Endothelial cell of umbilical vein (primary cell): ENCODE results near the gene OR5J2. TPM values are rescaled to one million over a fixed set of nuclear protein-coding genes. Genes with fewer than 3 reads are reported as not detected.
"Not testable (repeated sequence)": the region's sequence is repeated elsewhere in the genome, so short reads cannot be mapped to it uniquely, and the experiment has no call there.

Source experiments
- BruUV-seq: library from RNA; stranded (reverse); fragments of 400-500 nt; replicated peaks from 2 replicates; lab custom pipeline; 2021; lab: Mats Ljungman, UMichigan
- CTCF ChIA-PET: fragments of 300-600, 350-600 bp; sonication (Branson Sonifier 250); formaldehyde crosslinking; loops from one replicate; lab custom pipeline; 2021; ENCODE audit warnings: antibody characterized with exemption, inconsistent platforms; lab: Charles Lee
- POLR2A ChIA-PET: fragments of 300-600, 350-600 bp; sonication (Branson Sonifier 250); formaldehyde crosslinking; loops from one replicate; lab custom pipeline; 2021; ENCODE audit warnings: antibody characterized with exemption, inconsistent platforms; lab: Charles Lee
- DNase-seq: peaks from one replicate; pipeline ENCODE4 v3.0.0-alpha.2; 2011; ENCODE audit warnings: low read depth, low spot score
- FAIRE-seq: peaks from 2 replicates; lab custom pipeline; 2011; peaks lifted over from hg19 to GRCh38; lab: Jason Lieb, UNC
- H2AFZ ChIP-seq: 2 replicates; pipeline ENCODE4 v1.6.0; 2012; ENCODE audit warnings: low read depth, low read length, control low read depth, inconsistent platforms
- H3K27ac ChIP-seq: 2 replicates; pipeline ENCODE4 v1.5.1; 2011; ENCODE audit warnings: low read depth, mild to moderate bottlenecking, control low read depth, low read length, moderate library complexity; ENCODE audit not compliant: insufficient read depth
- H3K27me3 ChIP-seq, 2 experiments: 2 replicates each; pipeline versions ENCODE4 v1.6.0 to v1.6.1; 2011; ENCODE audit warnings: low read length in 2 of 2, mixed read lengths in 1 of 2; ENCODE audit not compliant: control insufficient read depth in 2 of 2, insufficient read depth in 2 of 2
- H3K36me3 ChIP-seq, 2 experiments: 2 replicates in 1 of 2; 3 replicates in 1 of 2; pipeline ENCODE4 v1.5.1; 2011; ENCODE audit warnings: low read length in 2 of 2, mild to moderate bottlenecking in 1 of 2, moderate library complexity in 1 of 2; ENCODE audit not compliant: control insufficient read depth in 2 of 2, insufficient read depth in 2 of 2; ENCODE audit errors: extremely low read depth in 1 of 2
- H3K4me1 ChIP-seq: 3 replicates; pipeline ENCODE4 v1.5.1; 2011; ENCODE audit warnings: mild to moderate bottlenecking, low read length; ENCODE audit not compliant: control insufficient read depth, insufficient read depth; ENCODE audit errors: extremely low read depth
- H3K4me2 ChIP-seq: 2 replicates; pipeline ENCODE4 v1.6.1; 2011; ENCODE audit warnings: low read length, control low read depth, mixed read lengths; ENCODE audit not compliant: insufficient read depth
- H3K4me3 ChIP-seq, 3 experiments: fragments of 200-600 bp in 1 of 3; sonication (generic), shearing (Covaris generic) in 1 of 3; replicated peaks in 1 of 3; 2 replicates each; pipeline ENCODE4 v1.5.1; 2011 to 2016; ENCODE audit warnings: control low read depth in 3 of 3, low read length in 3 of 3, mild to moderate bottlenecking in 2 of 3, inconsistent platforms in 1 of 3, low read depth in 1 of 3, moderate library complexity in 1 of 3; ENCODE audit not compliant: insufficient read depth in 1 of 3
- H3K79me2 ChIP-seq: 2 replicates; pipeline ENCODE4 v1.6.0; 2012; ENCODE audit warnings: low read length, inconsistent platforms; ENCODE audit not compliant: control insufficient read depth, insufficient read depth
- H3K9ac ChIP-seq: replicated peaks from 2 replicates; pipeline ENCODE3; 2011; ENCODE audit warnings: low read length, control low read depth; ENCODE audit not compliant: insufficient read depth; ENCODE audit errors: extremely low read depth
- H3K9me1 ChIP-seq: replicated peaks from 3 replicates; pipeline ENCODE4 v1.6.0; 2011; ENCODE audit warnings: mild to moderate bottlenecking, low read length; ENCODE audit not compliant: control insufficient read depth, insufficient read depth; ENCODE audit errors: extremely low read depth
- H3K9me3 ChIP-seq: replicated peaks from 2 replicates; pipeline ENCODE4 v1.5.1; 2012; ENCODE audit warnings: low read length, inconsistent platforms; ENCODE audit not compliant: control insufficient read depth, insufficient read depth
- H4K20me1 ChIP-seq: replicated peaks from 2 replicates; pipeline ENCODE3; 2011; ENCODE audit warnings: mild to moderate bottlenecking, low read length; ENCODE audit not compliant: control insufficient read depth, insufficient read depth; ENCODE audit errors: extremely low read depth
- CTCF ChIP-seq, 2 donors: IDR thresholded peaks; 1 replicate in 1 of 2; 2 replicates in 1 of 2; pipeline ENCODE4 v1.5.1; 2011; ENCODE audit warnings: low read length in 2 of 2, mild to moderate bottlenecking in 2 of 2, moderate library complexity in 2 of 2, control low read depth in 1 of 2, inconsistent platforms in 1 of 2, low read depth in 1 of 2; ENCODE audit not compliant: insufficient read depth in 1 of 2; ENCODE audit errors: extremely low read depth in 1 of 2
- EZH2 ChIP-seq: IDR thresholded peaks from 2 replicates; pipeline ENCODE4 v1.6.1; 2012; ENCODE audit warnings: borderline replicate concordance, low read depth, mild to moderate bottlenecking, moderate library complexity, low read length, inconsistent platforms; ENCODE audit not compliant: severe bottlenecking
- FOS ChIP-seq: IDR thresholded peaks from 2 replicates; pipeline ENCODE4 v1.6.1; 2011; ENCODE audit warnings: mild to moderate bottlenecking, low read length, moderate library complexity, borderline replicate concordance; ENCODE audit not compliant: insufficient read depth
- GATA2 ChIP-seq: IDR thresholded peaks from 2 replicates; pipeline ENCODE4 v1.7.0; 2011; ENCODE audit warnings: low read depth, mild to moderate bottlenecking, moderate library complexity, mixed read lengths, low read length; ENCODE audit not compliant: insufficient read length, insufficient read depth
- JUN ChIP-seq: IDR thresholded peaks from 2 replicates; pipeline ENCODE4 v1.6.1; 2011; ENCODE audit warnings: borderline replicate concordance, low read depth; ENCODE audit not compliant: insufficient read length, insufficient read depth
- MAX ChIP-seq: IDR thresholded peaks from 2 replicates; pipeline ENCODE4 v1.6.1; 2011; ENCODE audit not compliant: insufficient read depth, insufficient read length
- MYC ChIP-seq: IDR thresholded peaks from one replicate; pipeline ENCODE4 v1.6.1; 2011; ENCODE audit warnings: mild to moderate bottlenecking, low read depth, low read length
- POLR2A ChIP-seq: IDR thresholded peaks from 2 replicates; pipeline ENCODE4 v1.6.1; 2012; ENCODE audit warnings: low read depth, mild to moderate bottlenecking, control low read depth, low read length
- POLR2AphosphoS5 ChIP-seq: IDR thresholded peaks from 2 replicates; pipeline ENCODE4 v1.6.1; 2012; ENCODE audit warnings: low read depth, mild to moderate bottlenecking, control low read depth, low read length, moderate library complexity; ENCODE audit not compliant: insufficient read depth
- dilution Hi-C: fragments of 300-500 bp; cut with MboI; formaldehyde crosslinking; loops from one replicate; pipeline ENCODE4 v1.15.0; 2019; ENCODE audit warnings: low sequenced_read_pairs; ENCODE audit not compliant: extremely low pct_ligation_motif_present
- intact Hi-C: fragments of 100-400 bp; cut with micrococcal nuclease; formaldehyde crosslinking; loops from one replicate; pipeline ENCODE4 v1.10.0; 2022
- polyA plus RNA-seq, 4 experiments: library from polyadenylated mRNA; depleted of rRNA in 3 of 4; stranded (reverse) in 3 of 4; unstranded in 1 of 4; fragments of >200 nt; gene quantifications; 2 replicates each; pipeline versions ENCODE4 v1.2.1 to v1.2.3, GENCODE V29; 2011 to 2012; ENCODE audit warnings: missing spikeins in 1 of 4
- total RNA-seq: library from RNA; stranded (reverse); gene quantifications from 2 replicates; pipeline ENCODE4 v1.2.3, GENCODE V29; 2021

The OR5J2 gene
- total and polyA plus RNA-seq, 2 donors (not counting 3 experiments of a cell fraction or from before 2014, with no cell fraction given) = not detected

- Histone ChIP-seq H3K9me1 (no peaks in the 10 kb centered on the region), H3K4me3 (no peak overlapping the region), H2AFZ (no peak overlapping the region), H3K9ac (no peak overlapping the region), H4K20me1 (no peaks in the 10 kb centered on the region), H3K9me3 (no peaks in the 10 kb centered on the region), H3K79me2 (no peaks in the 10 kb centered on the region), H3K36me3 (no peaks in the 10 kb centered on the region), H3K4me2 (no peak overlapping the region), H3K27me3 (no peaks in the 10 kb centered on the region), H3K27ac (no peak overlapping the region), H3K4me1 (no peaks in the 10 kb centered on the region)
- no peak for DNase-seq
- TF ChIP-seq GATA2 (no peak), CTCF (IDR thresholded peaks at IDR 0.05; ENCODE audit: extremely low read depth in 1 of 2, insufficient read depth in 1 of 2, low read depth in 1 of 2, low read length in 2 of 2) (no peak), JUN (no peak), EZH2 (no peak), POLR2A (no peak), POLR2AphosphoS5 (no peak), FOS (no peak), MYC (no peak), MAX (no peak)
- no peak for FAIRE-seq
- POLR2A ChIA-PET = no interaction called here
- intact Hi-C loops = no loop called here
- BruUV-seq = no TSS peak
- dilution Hi-C loops = no loop called here
- CTCF ChIA-PET = no interaction called here
Observed at GRCh38 chr11:56214537-56214936, 38.1 kb downstream of the OR5J2 start.

- H3K4me1 ChIP-seq, H3K9ac ChIP-seq, POLR2A ChIA-PET, DNase-seq, dilution Hi-C loops, H3K9me1 ChIP-seq, H3K79me2 ChIP-seq, CTCF ChIA-PET, H3K36me3 ChIP-seq, BruUV-seq, H3K27ac ChIP-seq, H3K4me3 ChIP-seq, FAIRE-seq, H4K20me1 ChIP-seq, H2AFZ ChIP-seq, H3K27me3 ChIP-seq, H3K4me2 ChIP-seq, intact Hi-C loops, H3K9me3 ChIP-seq: not testable (repeated sequence)
Observed at GRCh38 chr11:56219735-56220134, 43.3 kb downstream of the OR5J2 start.
